Omental fat pad (tissue), 4 donors: ENCODE data around the gene MARS1. TPM values are rescaled to one million over a fixed set of nuclear protein-coding genes. Genes with fewer than 3 reads are reported as not detected.
A peak's percentile ranks its signal among the peaks of the same experiment; 100 is the strongest.

ENCODE experiments used
- ATAC-seq: fragments of 150-250 bp; one replicate; pipeline ENCODE4 v1.9.1; 2016; ENCODE audit warnings: mild to moderate bottlenecking, moderate library complexity; ENCODE audit not compliant: low FRiP score
- DNase-seq: peaks from one replicate; pipeline ENCODE4 v3.0.0-alpha.2; 2019; ENCODE audit warnings: low spot score
- total RNA-seq, 4 donors: library from RNA; depleted of rRNA; stranded (reverse); fragments of >200 nt; gene quantifications; one replicate each; pipeline ENCODE4 v1.1.0, GENCODE V29; 2016
- TF ChIP-seq, protein P1 (sequence below), 3 donors: fragments of 450-650 bp; IDR thresholded peaks; one replicate each; pipeline ENCODE4 v1.5.1; 2016 to 2017; ENCODE audit warnings: antibody characterized with exemption in 3 of 3, mild to moderate bottlenecking in 3 of 3, moderate library complexity in 2 of 3

Gene MARS1
- total RNA-seq, 4 donors from 2014 or later: 53.5 to 108 (median 58.4) TPM

GRCh38 chr12:57520053-57520818, 32.4 kb downstream of the MARS1 start, which contains the start of gene DDIT3:
DDIT3 (minus strand) TSS chr12:57520514; CDS start chr12:57517406, 3,108 bp downstream.
- DNase-seq (peak; percentile 98), ATAC-seq (peak; percentile 92)
- TF ChIP-seq, protein P1, sequence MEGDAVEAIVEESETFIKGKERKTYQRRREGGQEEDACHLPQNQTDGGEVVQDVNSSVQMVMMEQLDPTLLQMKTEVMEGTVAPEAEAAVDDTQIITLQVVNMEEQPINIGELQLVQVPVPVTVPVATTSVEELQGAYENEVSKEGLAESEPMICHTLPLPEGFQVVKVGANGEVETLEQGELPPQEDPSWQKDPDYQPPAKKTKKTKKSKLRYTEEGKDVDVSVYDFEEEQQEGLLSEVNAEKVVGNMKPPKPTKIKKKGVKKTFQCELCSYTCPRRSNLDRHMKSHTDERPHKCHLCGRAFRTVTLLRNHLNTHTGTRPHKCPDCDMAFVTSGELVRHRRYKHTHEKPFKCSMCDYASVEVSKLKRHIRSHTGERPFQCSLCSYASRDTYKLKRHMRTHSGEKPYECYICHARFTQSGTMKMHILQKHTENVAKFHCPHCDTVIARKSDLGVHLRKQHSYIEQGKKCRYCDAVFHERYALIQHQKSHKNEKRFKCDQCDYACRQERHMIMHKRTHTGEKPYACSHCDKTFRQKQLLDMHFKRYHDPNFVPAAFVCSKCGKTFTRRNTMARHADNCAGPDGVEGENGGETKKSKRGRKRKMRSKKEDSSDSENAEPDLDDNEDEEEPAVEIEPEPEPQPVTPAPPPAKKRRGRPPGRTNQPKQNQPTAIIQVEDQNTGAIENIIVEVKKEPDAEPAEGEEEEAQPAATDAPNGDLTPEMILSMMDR (IDR thresholded peaks at IDR 0.05): no peak

- DNase-seq: no peak
- no peak for ATAC-seq
Observed at GRCh38 chr12:57521525-57522010, 33.7 kb downstream of the MARS1 start.

GRCh38 chr12:57522011-57522886, 34.4 kb downstream of the MARS1 start, which contains the start of gene MBD6:
MBD6 (plus strand) TSS chr12:57522824; CDS start chr12:57524304, 1,480 bp downstream.
- TF ChIP-seq, protein P1 (IDR thresholded peaks at IDR 0.05): no peak
- peak; percentile 75 for ATAC-seq

More at GRCh38 chr12:57521525-57522010, 33.7 kb downstream of the MARS1 start:
- TF ChIP-seq, protein P1 (IDR thresholded peaks at IDR 0.05): no peak

GRCh38 chr12:57522887-57523705, 35.2 kb downstream of the MARS1 start:
- DNase-seq (no peak), ATAC-seq (no peak)
- TF ChIP-seq, protein P1 (IDR thresholded peaks at IDR 0.05): no peak

More at GRCh38 chr12:57522011-57522886, 34.4 kb downstream of the MARS1 start, which contains the start of gene MBD6:
- peak; percentile 74 for DNase-seq

DNA sequence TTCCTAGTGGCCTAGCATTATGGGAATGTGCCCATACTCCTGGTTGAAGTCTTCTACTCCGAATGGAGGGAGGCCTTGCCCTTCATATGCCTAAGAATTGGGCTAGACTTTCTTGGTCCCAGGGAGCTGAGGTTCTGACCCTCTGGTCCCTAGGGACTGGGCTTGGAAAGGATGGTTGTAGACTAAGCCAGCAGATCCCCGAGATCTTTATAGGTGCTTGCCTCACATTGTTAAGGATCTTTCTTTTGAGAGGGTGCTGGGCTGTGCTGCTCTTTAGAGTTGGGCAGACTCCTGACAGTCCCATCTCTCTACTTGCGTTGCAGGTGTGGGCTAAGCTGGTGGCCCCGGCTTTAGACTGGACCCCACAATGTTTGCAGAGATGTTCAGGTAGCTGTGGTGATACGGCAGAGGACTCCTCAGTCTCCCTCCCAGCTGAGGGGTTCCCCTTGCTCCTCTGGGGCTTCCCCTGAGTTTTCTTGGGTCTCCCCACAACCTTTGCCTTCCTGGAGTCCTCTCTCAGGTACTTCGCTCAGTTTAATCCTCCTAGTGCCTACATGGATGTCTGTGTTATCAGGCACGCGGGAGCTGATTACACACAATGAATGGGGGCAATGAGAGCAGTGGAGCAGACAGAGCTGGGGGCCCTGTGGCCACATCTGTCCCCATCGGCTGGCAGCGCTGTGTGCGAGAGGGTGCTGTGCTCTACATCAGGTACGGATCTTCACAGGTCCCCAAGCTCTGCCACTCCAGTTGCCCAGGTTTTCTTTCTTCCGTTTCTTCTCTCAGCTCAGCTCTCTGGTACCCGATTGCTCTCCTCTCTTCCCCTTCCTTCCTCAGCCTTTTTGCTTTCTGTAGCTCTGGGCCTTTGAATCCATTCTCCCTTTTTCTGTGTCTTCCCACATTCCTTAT, 36.1 kb downstream of the MARS1 start:
- DNase-seq (no peak), ATAC-seq (no peak)
- TF ChIP-seq, protein P1 (IDR thresholded peaks at IDR 0.05): no peak
